22Rv1 (cell line): ENCODE measurements around the gene TMCO4.

Experiments
- H3K27ac ChIP-seq: fragments of 450-650 bp; 2 replicates; pipeline ENCODE4 v1.5.1; 2017
- CTCF ChIP-seq: fragments of 450-650 bp; IDR thresholded peaks from 2 replicates; pipeline ENCODE4 v1.5.1; 2017; ENCODE audit warnings: mild to moderate bottlenecking
- ZFX ChIP-seq: fragments of 450-650 bp; IDR thresholded peaks from 2 replicates; pipeline ENCODE4 v1.6.1; 2017; ENCODE audit warnings: antibody characterized with exemption, borderline replicate concordance

The TMCO4 gene

GRCh38 chr1:19683351-19683750 is 116.4 kb downstream of the TMCO4 start:
- H3K27ac ChIP-seq, result no peak overlapping the region
- TF ChIP-seq CTCF (no peak), ZFX (no peak)

- TF ChIP-seq CTCF, result no peak
- no peak for TF ChIP-seq ZFX
- no peak overlapping the region for H3K27ac ChIP-seq
Measured at GRCh38 chr1:19682901-19683300, 116.8 kb downstream of the TMCO4 start.

- TF ChIP-seq CTCF, result no peak
- TF ChIP-seq ZFX, result no peak
- H3K27ac ChIP-seq, result no peak overlapping the region
Measured at GRCh38 chr1:19682257-19682656, 117.5 kb downstream of the TMCO4 start.

GRCh38 chr1:19680644-19681043 is 119.1 kb downstream of the TMCO4 start:
- H3K27ac ChIP-seq, result no peak overlapping the region
- TF ChIP-seq CTCF, result no peak
- no peak for TF ChIP-seq ZFX

GRCh38 chr1:19679691-19680090 is 120.0 kb downstream of the TMCO4 start:
- TF ChIP-seq CTCF, result no peak
- no peak for TF ChIP-seq ZFX
- H3K27ac ChIP-seq, result no peak overlapping the region

GRCh38 chr1:19678931-19679453 is 120.7 kb downstream of the TMCO4 start:
- H3K27ac ChIP-seq, result no peak overlapping the region
- TF ChIP-seq ZFX, result no peak
- TF ChIP-seq CTCF, result no peak

- no peak for TF ChIP-seq CTCF
- TF ChIP-seq ZFX, result no peak
- H3K27ac ChIP-seq, result no peak overlapping the region
Measured at GRCh38 chr1:19678493-19678892, 121.2 kb downstream of the TMCO4 start.
